MCF 10A (cell line): ENCODE results near the gene CD300LB. TPM values are rescaled to one million over a fixed set of nuclear protein-coding genes. Genes with fewer than 3 reads are reported as not detected.
"Not testable (repeated sequence)": the region's sequence is repeated elsewhere in the genome, so short reads cannot be mapped to it uniquely, and the experiment has no call there.

Source experiments
- BruUV-seq: library from RNA; stranded (reverse); fragments of 400-500 nt; replicated peaks from 2 replicates; lab custom pipeline; 2021; lab: Mats Ljungman, UMichigan
- CTCF ChIA-PET: fragments of 300-600 bp; sonication (Branson Sonifier 250); formaldehyde crosslinking; extraction: SDS; loops from one replicate; lab custom pipeline; 2021; ENCODE audit warnings: antibody characterized with exemption, inconsistent platforms; lab: Yijun Ruan, JAX
- POLR2A ChIA-PET: fragments of 300-600, 350-650 bp; sonication (Branson Sonifier 250); formaldehyde crosslinking; extraction: SDS; loops from one replicate; lab custom pipeline; 2020; ENCODE audit warnings: antibody characterized with exemption, inconsistent platforms; lab: Yijun Ruan, JAX
- DNase-seq: peaks from one replicate; pipeline ENCODE4 v3.0.0-alpha.2; 2018; ENCODE audit not compliant: unreplicated experiment
- H3K27ac Mint-ChIP-seq: one replicate; pipeline ENCODE4 v1.8.0; 2022; ENCODE audit warnings: mild to moderate bottlenecking, low read depth, mixed read lengths; ENCODE audit not compliant: unreplicated experiment
- H3K27me3 Mint-ChIP-seq: one replicate; pipeline ENCODE4 v1.8.0; 2022; ENCODE audit warnings: mixed read lengths; ENCODE audit not compliant: insufficient read depth, unreplicated experiment
- H3K36me3 Mint-ChIP-seq: one replicate; pipeline ENCODE4 v1.8.0; 2022; ENCODE audit warnings: mild to moderate bottlenecking, moderate library complexity, mixed read lengths; ENCODE audit not compliant: insufficient read depth, unreplicated experiment
- H3K4me1 Mint-ChIP-seq: one replicate; pipeline ENCODE4 v1.8.0; 2022; ENCODE audit warnings: mixed read lengths; ENCODE audit not compliant: insufficient read depth, unreplicated experiment
- H3K4me3 Mint-ChIP-seq: one replicate; pipeline ENCODE4 v1.8.0; 2022; ENCODE audit warnings: mild to moderate bottlenecking, moderate library complexity, mixed read lengths; ENCODE audit not compliant: unreplicated experiment
- H3K9me3 Mint-ChIP-seq: one replicate; pipeline ENCODE4 v1.8.0; 2022; ENCODE audit warnings: mixed read lengths; ENCODE audit not compliant: unreplicated experiment
- intact Hi-C: fragments of 100-400 bp; cut with micrococcal nuclease; formaldehyde crosslinking; loops from 2 replicates; pipeline ENCODE4 v1.14.1; 2022
- total RNA-seq: library from RNA; stranded (reverse); gene quantifications from 2 replicates; pipeline ENCODE4 v1.2.3, GENCODE V29; 2022
- TF ChIP-seq, protein P1 (sequence below): fragments of 200-600 bp; IDR thresholded peaks from one replicate; pipeline ENCODE4 v1.8.0; 2022; ENCODE audit warnings: antibody characterized with exemption, mild to moderate bottlenecking; ENCODE audit not compliant: unreplicated experiment

Gene CD300LB
- total RNA-seq, 1 experiment from 2014 or later, result not detected

DNA sequence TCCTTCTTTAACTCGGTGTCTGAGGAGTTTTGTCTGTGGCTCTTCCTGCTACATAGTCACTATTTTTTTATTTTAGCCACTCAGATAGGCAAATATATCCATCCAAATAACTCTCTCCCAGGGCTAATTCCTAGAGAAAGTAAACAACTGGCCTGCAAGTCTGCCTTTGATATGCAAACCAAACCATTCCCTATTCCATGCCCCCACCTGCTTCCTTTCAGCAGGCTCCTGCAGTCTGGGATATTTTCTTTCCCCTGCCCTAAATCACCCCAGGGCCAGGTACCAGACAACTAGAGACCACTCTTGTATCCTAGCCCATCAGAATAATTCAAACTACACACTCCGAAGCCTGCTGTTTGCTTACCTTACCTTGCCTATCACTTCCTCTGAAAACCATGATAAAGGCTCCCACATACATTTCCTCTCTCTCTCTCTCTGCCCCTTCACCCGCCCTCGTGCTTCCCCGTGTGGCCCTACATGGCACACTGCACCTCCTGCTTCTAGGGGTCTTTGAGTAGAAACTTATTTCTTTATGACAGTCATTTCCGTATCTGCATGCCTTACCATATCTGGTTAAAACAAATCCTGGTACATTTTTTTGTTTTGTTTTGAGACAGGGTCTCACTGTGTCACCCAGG lies 27.7 kb upstream of the CD300LB start:
- Mint-ChIP-seq H3K4me1 (no peaks in the 10 kb centered on the region), H3K36me3 (no peaks in the 10 kb centered on the region), H3K27ac (no peak overlapping the region), H3K27me3 (no peaks in the 10 kb centered on the region), H3K4me3 (no peak overlapping the region), H3K9me3 (peaks cover 9% of the 10 kb centered on the region)
- ChIA-PET CTCF (no interaction called here), POLR2A (no interaction called here)
- TF ChIP-seq, protein P1, sequence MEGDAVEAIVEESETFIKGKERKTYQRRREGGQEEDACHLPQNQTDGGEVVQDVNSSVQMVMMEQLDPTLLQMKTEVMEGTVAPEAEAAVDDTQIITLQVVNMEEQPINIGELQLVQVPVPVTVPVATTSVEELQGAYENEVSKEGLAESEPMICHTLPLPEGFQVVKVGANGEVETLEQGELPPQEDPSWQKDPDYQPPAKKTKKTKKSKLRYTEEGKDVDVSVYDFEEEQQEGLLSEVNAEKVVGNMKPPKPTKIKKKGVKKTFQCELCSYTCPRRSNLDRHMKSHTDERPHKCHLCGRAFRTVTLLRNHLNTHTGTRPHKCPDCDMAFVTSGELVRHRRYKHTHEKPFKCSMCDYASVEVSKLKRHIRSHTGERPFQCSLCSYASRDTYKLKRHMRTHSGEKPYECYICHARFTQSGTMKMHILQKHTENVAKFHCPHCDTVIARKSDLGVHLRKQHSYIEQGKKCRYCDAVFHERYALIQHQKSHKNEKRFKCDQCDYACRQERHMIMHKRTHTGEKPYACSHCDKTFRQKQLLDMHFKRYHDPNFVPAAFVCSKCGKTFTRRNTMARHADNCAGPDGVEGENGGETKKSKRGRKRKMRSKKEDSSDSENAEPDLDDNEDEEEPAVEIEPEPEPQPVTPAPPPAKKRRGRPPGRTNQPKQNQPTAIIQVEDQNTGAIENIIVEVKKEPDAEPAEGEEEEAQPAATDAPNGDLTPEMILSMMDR, result no peak
- intact Hi-C loops, result no loop called here
- no peak for DNase-seq
- BruUV-seq, result no TSS peak

DNA sequence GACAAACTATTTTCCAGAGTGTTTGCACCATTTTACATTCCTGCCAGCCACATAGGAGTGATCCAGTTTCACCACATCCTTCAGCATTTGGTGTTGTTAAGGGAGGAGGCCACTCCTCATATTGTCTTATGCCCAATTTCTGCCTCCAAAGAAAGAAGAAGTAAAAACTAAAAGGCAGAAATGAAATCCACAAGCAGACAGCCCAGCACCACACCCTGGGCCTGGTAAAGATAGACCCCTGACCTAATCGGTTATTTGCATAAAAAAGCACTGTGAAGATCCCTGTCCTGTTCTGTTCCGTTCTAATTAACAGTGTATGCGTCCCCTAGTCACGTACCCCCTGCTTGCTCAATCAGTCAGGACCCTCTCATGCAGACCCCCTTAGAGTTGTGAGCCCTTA lies 27.1 kb upstream of the CD300LB start:
- CTCF ChIA-PET, result interaction anchor here (2.1 kb wide), 1 partner anchor 8 kb away, joined by 9 read pairs; no protein-coding TSS in a partner anchor
- H3K4me1 Mint-ChIP-seq, H3K36me3 Mint-ChIP-seq, H3K9me3 Mint-ChIP-seq, H3K4me3 Mint-ChIP-seq, H3K27ac Mint-ChIP-seq, intact Hi-C loops, H3K27me3 Mint-ChIP-seq, BruUV-seq, DNase-seq: not testable (repeated sequence)
- POLR2A ChIA-PET, result interaction anchor here (0.6 to 0.9 kb wide), 2 partner anchors 18 to 315 kb away, joined by 3 to 4 read pairs; no protein-coding TSS in a partner anchor

DNA sequence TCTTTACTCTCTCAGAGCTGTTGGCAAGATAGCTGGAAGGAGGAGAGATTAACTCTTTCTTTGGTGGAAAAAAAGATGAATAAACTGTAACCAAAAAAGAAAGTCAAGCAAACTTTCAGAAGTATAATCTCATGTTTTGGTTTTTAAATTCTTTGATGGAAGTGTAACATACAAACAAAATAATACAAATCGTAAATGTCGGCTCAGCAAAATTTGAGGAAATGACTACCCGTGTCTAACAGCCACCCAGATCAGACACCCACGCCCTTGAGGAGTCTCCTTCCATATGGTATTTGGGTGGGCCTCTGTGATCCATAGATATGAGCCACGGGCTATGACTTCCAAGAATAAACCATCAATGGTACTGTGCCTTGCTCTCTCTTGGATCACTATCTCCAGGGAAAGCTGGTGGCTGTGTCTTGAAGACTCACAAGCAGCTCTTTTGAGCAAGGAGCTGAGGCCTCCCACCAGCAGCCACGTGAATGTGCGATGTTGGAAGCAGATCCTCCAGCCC lies 24.2 kb upstream of the CD300LB start:
- no TSS peak for BruUV-seq
- no peaks in the 10 kb centered on the region for H3K36me3 Mint-ChIP-seq
- ChIA-PET CTCF (interaction anchor here (0.5 to 1.5 kb wide), 2 partner anchors 46 to 54 kb away, joined by 3 read pairs; no protein-coding TSS in a partner anchor), POLR2A (no interaction called here)
- H3K4me3 Mint-ChIP-seq, result no peak overlapping the region
- H3K4me1 Mint-ChIP-seq, result peaks cover 15% of the 10 kb centered on the region
- no peaks in the 10 kb centered on the region for H3K27me3 Mint-ChIP-seq
- no peak for DNase-seq
- TF ChIP-seq, protein P1, result no peak
- no peaks in the 10 kb centered on the region for H3K9me3 Mint-ChIP-seq
- H3K27ac Mint-ChIP-seq, result no peak overlapping the region
- intact Hi-C loops, result no loop called here

DNA sequence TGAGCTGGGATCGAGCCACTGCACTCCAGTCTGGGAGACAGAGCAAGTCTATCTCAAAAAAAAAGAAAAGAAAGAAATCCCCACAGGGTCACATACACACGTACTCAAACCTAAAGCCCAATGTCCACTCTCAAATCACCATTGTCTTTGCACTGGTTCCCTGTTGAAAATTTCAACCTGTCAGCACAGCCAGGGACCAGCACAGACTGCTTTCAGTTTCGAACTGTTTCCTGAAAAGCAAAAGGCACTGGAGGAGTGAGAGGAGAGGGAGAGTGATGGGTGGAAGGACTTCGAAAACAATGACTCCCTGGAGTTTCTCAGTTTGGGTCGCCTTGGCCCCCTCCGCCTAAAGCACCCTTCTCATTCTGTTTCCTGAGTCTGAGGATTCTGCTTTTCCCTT lies 23.6 kb upstream of the CD300LB start:
- Mint-ChIP-seq H3K4me1 (peaks cover 15% of the 10 kb centered on the region), H3K4me3 (no peak overlapping the region), H3K27me3 (no peaks in the 10 kb centered on the region), H3K9me3 (no peaks in the 10 kb centered on the region), H3K36me3 (no peaks in the 10 kb centered on the region), H3K27ac (no peak overlapping the region)
- CTCF ChIA-PET, result interaction anchor here (0.6 to 1.5 kb wide), 2 partner anchors 47 to 494 kb away, joined by 3 read pairs; no protein-coding TSS in a partner anchor
- no peak for DNase-seq
- TF ChIP-seq, protein P1, result no peak
- intact Hi-C loops, result no loop called here
- POLR2A ChIA-PET, result no interaction called here
- BruUV-seq, result no TSS peak
